HL-60 (cell line): Measurements from ENCODE around the gene WNT7B.

ENCODE experiments used
- DNase-seq, 2 experiments: peaks; one replicate each; pipeline ENCODE4 v3.0.0-alpha.2; 2010 to 2020; ENCODE audit warnings: low read depth in 1 of 2, low spot score in 1 of 2
- H3K27ac ChIP-seq: fragments of 250-450 bp; sonication (Bioruptor Pico); replicated peaks from 2 replicates; pipeline ENCODE4 v1.5.1; 2020; ENCODE audit warnings: mild to moderate bottlenecking, moderate library complexity
- H3K27me3 ChIP-seq: fragments of 250-450 bp; sonication (Bioruptor Pico); 2 replicates; pipeline ENCODE4 v1.5.1; 2021; ENCODE audit warnings: mild to moderate bottlenecking, moderate library complexity; ENCODE audit not compliant: insufficient read depth, poor library complexity, severe bottlenecking
- H3K4me3 ChIP-seq: replicated peaks from 2 replicates; pipeline ENCODE4 v1.5.1; 2011; ENCODE audit warnings: mild to moderate bottlenecking, control low read depth, low read length; ENCODE audit not compliant: insufficient read depth
- GABPA ChIP-seq: IDR thresholded peaks from 2 replicates; pipeline ENCODE4 v1.6.1; 2012; ENCODE audit warnings: low read depth
- POLR2AphosphoS5 ChIP-seq: IDR thresholded peaks from 2 replicates; pipeline ENCODE4 v1.6.1; 2012; ENCODE audit warnings: low read depth
- SPI1 ChIP-seq: IDR thresholded peaks from 2 replicates; pipeline ENCODE4 v1.6.1; 2012; ENCODE audit warnings: low read depth, mild to moderate bottlenecking, borderline replicate concordance
- TF ChIP-seq, protein P1 (sequence below): IDR thresholded peaks from 2 replicates; pipeline ENCODE4 v1.6.1; 2012; ENCODE audit warnings: low read depth; ENCODE audit not compliant: insufficient replicate concordance
- TF ChIP-seq, protein P2 (sequence below): IDR thresholded peaks from one replicate; pipeline ENCODE4 v1.5.1; 2011; ENCODE audit warnings: low read length, control low read depth, inconsistent platforms; ENCODE audit not compliant: insufficient read depth

Gene WNT7B

GRCh38 chr22:45884201-45885062, 92.5 kb downstream of the WNT7B start:
- Histone ChIP-seq H3K4me3 (no peak overlapping the region), H3K27me3 (peaks cover 30% of the 10 kb centered on the region), H3K27ac (no peak overlapping the region)
- TF ChIP-seq, protein P1, sequence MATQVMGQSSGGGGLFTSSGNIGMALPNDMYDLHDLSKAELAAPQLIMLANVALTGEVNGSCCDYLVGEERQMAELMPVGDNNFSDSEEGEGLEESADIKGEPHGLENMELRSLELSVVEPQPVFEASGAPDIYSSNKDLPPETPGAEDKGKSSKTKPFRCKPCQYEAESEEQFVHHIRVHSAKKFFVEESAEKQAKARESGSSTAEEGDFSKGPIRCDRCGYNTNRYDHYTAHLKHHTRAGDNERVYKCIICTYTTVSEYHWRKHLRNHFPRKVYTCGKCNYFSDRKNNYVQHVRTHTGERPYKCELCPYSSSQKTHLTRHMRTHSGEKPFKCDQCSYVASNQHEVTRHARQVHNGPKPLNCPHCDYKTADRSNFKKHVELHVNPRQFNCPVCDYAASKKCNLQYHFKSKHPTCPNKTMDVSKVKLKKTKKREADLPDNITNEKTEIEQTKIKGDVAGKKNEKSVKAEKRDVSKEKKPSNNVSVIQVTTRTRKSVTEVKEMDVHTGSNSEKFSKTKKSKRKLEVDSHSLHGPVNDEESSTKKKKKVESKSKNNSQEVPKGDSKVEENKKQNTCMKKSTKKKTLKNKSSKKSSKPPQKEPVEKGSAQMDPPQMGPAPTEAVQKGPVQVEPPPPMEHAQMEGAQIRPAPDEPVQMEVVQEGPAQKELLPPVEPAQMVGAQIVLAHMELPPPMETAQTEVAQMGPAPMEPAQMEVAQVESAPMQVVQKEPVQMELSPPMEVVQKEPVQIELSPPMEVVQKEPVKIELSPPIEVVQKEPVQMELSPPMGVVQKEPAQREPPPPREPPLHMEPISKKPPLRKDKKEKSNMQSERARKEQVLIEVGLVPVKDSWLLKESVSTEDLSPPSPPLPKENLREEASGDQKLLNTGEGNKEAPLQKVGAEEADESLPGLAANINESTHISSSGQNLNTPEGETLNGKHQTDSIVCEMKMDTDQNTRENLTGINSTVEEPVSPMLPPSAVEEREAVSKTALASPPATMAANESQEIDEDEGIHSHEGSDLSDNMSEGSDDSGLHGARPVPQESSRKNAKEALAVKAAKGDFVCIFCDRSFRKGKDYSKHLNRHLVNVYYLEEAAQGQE = no peak
- TF ChIP-seq, protein P2, sequence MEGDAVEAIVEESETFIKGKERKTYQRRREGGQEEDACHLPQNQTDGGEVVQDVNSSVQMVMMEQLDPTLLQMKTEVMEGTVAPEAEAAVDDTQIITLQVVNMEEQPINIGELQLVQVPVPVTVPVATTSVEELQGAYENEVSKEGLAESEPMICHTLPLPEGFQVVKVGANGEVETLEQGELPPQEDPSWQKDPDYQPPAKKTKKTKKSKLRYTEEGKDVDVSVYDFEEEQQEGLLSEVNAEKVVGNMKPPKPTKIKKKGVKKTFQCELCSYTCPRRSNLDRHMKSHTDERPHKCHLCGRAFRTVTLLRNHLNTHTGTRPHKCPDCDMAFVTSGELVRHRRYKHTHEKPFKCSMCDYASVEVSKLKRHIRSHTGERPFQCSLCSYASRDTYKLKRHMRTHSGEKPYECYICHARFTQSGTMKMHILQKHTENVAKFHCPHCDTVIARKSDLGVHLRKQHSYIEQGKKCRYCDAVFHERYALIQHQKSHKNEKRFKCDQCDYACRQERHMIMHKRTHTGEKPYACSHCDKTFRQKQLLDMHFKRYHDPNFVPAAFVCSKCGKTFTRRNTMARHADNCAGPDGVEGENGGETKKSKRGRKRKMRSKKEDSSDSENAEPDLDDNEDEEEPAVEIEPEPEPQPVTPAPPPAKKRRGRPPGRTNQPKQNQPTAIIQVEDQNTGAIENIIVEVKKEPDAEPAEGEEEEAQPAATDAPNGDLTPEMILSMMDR = no peak
- TF ChIP-seq GABPA = no peak
- no peak for DNase-seq

DNA sequence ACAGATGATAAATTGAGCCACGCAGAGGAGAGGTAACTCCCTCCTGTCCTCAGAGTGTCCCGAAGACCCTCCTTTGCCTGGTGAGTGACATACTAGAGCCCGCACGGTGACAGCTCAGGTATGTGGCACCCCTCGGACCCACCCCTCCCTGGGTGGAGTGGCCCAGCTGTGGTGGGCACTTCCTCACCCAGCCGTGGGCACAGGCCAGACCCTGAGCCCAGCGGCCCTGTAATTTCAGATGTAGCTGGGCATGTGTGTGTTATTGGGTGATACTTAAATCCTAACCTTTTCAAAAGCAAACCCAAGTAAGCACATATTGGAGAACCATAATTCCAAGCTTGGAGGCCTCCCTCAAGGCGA, 93.2 kb downstream of the WNT7B start:
- Histone ChIP-seq H3K4me3 (no peak overlapping the region), H3K27ac (no peak overlapping the region), H3K27me3 (peaks cover 29% of the 10 kb centered on the region)
- TF ChIP-seq GABPA (no peak), SPI1 (no peak), POLR2AphosphoS5 (no peak)
- TF ChIP-seq, protein P2 = no peak
- TF ChIP-seq, protein P1 = no peak
- DNase-seq = no peak

DNA sequence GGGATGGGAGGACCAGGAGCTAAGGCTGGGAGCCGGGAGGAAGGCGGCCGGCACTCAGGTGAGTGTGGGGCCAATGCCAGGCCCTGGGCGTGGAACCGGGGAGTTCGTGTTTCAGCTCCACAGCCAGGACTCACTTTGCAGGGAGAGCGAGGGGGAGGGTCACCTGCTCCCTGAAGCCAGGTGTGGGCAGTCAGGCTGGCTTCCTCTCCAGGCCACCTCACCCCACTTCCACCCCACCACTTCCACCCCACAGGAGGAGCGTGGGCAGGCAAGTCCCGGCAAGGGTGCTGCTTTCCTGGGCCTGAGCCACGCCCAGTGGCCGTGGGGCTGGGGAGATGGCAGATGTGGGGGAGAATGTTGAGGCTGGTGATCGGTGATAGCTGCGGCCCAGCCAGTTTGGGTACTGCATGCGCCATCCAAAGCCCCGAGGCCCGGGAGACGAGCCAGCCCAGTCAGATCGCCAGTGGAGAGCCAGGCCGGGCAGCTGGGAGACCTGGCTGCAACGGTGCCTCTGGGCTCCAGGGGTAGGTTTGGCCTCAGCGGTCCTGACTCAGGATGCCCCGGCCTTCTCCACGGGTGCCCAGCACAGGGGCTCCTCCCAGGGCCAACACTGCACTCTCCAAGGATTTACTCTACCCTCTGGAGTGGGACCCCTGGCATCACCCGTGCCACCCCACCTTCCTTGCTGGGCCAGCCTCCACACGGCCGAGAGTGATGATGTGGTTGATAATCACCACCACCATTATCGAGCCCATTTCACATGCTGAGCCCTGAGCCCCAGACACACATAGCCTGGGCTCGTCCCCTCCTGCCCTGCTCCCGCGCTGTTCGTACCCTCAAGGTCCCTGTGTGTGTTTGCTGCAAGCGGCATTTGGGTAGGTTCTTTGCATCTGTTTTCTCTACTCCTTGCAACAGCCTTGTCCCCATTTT, 93.8 kb downstream of the WNT7B start:
- Histone ChIP-seq H3K27ac (no peak overlapping the region), H3K27me3 (peaks cover 36% of the 10 kb centered on the region), H3K4me3 (no peak overlapping the region)
- DNase-seq = no peak
- TF ChIP-seq POLR2AphosphoS5 (no peak), GABPA (no peak), SPI1 (no peak)
- TF ChIP-seq, protein P2 = no peak
- TF ChIP-seq, protein P1 = no peak
